OCI-LY1 (cell line): ENCODE results near the gene TMEM184A.

Experiments
- H2AFZ ChIP-seq: fragments of 200-600 bp; sonication (generic), shearing (Covaris generic); 2 replicates; pipeline ENCODE4 v1.6.0; 2014; ENCODE audit warnings: antibody characterized with exemption, mild to moderate bottlenecking, low read length
- H3F3A ChIP-seq: fragments of 200-600 bp; sonication (generic), shearing (Covaris generic); 2 replicates; pipeline ENCODE4 v1.6.0; 2014; ENCODE audit warnings: mild to moderate bottlenecking, antibody characterized with exemption, low read length, moderate library complexity; ENCODE audit not compliant: insufficient read depth
- H3K27ac ChIP-seq: fragments of 200-600 bp; sonication (generic); 2 replicates; pipeline ENCODE4 v1.5.1; 2014; ENCODE audit warnings: low read length, mixed run types, mild to moderate bottlenecking, low read depth; ENCODE audit not compliant: poor library complexity, severe bottlenecking
- H3K27me3 ChIP-seq: fragments of 200-600 bp; sonication (generic); 2 replicates; pipeline ENCODE4 v1.6.0; 2014; ENCODE audit warnings: antibody characterized with exemption, mild to moderate bottlenecking, low read length, moderate library complexity; ENCODE audit not compliant: insufficient read depth
- H3K36me3 ChIP-seq: fragments of 200-600 bp; sonication (generic); 2 replicates; pipeline ENCODE4 v1.6.1; 2014; ENCODE audit warnings: mild to moderate bottlenecking, antibody characterized with exemption, low read length, moderate library complexity, mixed read lengths; ENCODE audit not compliant: insufficient read depth
- H3K4me1 ChIP-seq: fragments of 200-600 bp; sonication (generic); 2 replicates; pipeline ENCODE4 v1.5.1; 2014; ENCODE audit warnings: mild to moderate bottlenecking, low read length, moderate library complexity; ENCODE audit not compliant: insufficient read depth, severe bottlenecking
- H3K4me2 ChIP-seq: fragments of 200-600 bp; sonication (generic), shearing (Covaris generic); 2 replicates; pipeline ENCODE4 v1.6.1; 2014; ENCODE audit warnings: low read length
- H3K4me3 ChIP-seq: fragments of 200-600 bp; sonication (generic); 2 replicates; pipeline ENCODE4 v1.5.1; 2014; ENCODE audit warnings: low read length, low read depth, mild to moderate bottlenecking, mixed read lengths; ENCODE audit not compliant: poor library complexity, severe bottlenecking
- H3K79me2 ChIP-seq: fragments of 200-600 bp; shearing (Covaris generic); 2 replicates; pipeline ENCODE4 v1.6.1; 2016; ENCODE audit warnings: mixed run types, low read length, mixed read lengths; ENCODE audit not compliant: insufficient read depth
- H3K9ac ChIP-seq: fragments of 200-600 bp; sonication (generic), shearing (Covaris generic); 2 replicates; pipeline ENCODE4 v1.6.1; 2014; ENCODE audit warnings: mild to moderate bottlenecking, low read length, mixed read lengths
- H3K9me2 ChIP-seq: fragments of 200-600 bp; sonication (generic), shearing (Covaris generic); 2 replicates; pipeline ENCODE4 v1.6.1; 2014; ENCODE audit warnings: low read depth, mild to moderate bottlenecking, low read length, mixed read lengths
- H3K9me3 ChIP-seq: fragments of 200-600 bp; shearing (Covaris generic); 2 replicates; pipeline ENCODE4 v1.6.1; 2014; ENCODE audit warnings: low read length, mixed read lengths
- H4K20me1 ChIP-seq: fragments of 200-600 bp; sonication (generic), shearing (Covaris generic); 2 replicates; pipeline ENCODE4 v1.6.0; 2016; ENCODE audit warnings: mild to moderate bottlenecking, low read length; ENCODE audit not compliant: insufficient read depth
- EZH2 ChIP-seq: fragments of 200-600 bp; sonication (generic), shearing (Covaris generic); IDR thresholded peaks from 2 replicates; pipeline ENCODE4 v1.8.0; 2017; ENCODE audit warnings: borderline replicate concordance, mixed run types, mild to moderate bottlenecking, antibody characterized with exemption, low read length, moderate library complexity, mixed read lengths
- TF ChIP-seq, protein P1 (sequence below): fragments of 200-600 bp; sonication (generic), shearing (Covaris generic); IDR thresholded peaks from 2 replicates; pipeline ENCODE4 v1.5.1; 2017; ENCODE audit warnings: mild to moderate bottlenecking, antibody characterized with exemption, low read length, moderate library complexity, mixed read lengths

The TMEM184A gene

GRCh38 chr7:1513657-1514095 is 42.3 kb downstream of the TMEM184A start:
- H3K27ac ChIP-seq, result no peak overlapping the region
- no peaks in the 10 kb centered on the region for H3K9me3 ChIP-seq
- H3F3A ChIP-seq, result no peaks in the 10 kb centered on the region
- H3K9me2 ChIP-seq, result no peaks in the 10 kb centered on the region
- no peak for TF ChIP-seq EZH2
- TF ChIP-seq, protein P1, sequence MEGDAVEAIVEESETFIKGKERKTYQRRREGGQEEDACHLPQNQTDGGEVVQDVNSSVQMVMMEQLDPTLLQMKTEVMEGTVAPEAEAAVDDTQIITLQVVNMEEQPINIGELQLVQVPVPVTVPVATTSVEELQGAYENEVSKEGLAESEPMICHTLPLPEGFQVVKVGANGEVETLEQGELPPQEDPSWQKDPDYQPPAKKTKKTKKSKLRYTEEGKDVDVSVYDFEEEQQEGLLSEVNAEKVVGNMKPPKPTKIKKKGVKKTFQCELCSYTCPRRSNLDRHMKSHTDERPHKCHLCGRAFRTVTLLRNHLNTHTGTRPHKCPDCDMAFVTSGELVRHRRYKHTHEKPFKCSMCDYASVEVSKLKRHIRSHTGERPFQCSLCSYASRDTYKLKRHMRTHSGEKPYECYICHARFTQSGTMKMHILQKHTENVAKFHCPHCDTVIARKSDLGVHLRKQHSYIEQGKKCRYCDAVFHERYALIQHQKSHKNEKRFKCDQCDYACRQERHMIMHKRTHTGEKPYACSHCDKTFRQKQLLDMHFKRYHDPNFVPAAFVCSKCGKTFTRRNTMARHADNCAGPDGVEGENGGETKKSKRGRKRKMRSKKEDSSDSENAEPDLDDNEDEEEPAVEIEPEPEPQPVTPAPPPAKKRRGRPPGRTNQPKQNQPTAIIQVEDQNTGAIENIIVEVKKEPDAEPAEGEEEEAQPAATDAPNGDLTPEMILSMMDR, result no peak
- peaks cover 39% of the 10 kb centered on the region for H3K4me1 ChIP-seq
- peaks cover 4% of the 10 kb centered on the region; the same call in 1 of the 2 replicates for H3K27me3 ChIP-seq
- H3K79me2 ChIP-seq, result no peaks in the 10 kb centered on the region
- H3K9ac ChIP-seq, result no peak overlapping the region
- H4K20me1 ChIP-seq, result no peaks in the 10 kb centered on the region
- no peak overlapping the region for H3K4me2 ChIP-seq
- H3K4me3 ChIP-seq, result no peak overlapping the region
- no peaks in the 10 kb centered on the region; the same call in 1 of the 2 replicates for H3K36me3 ChIP-seq
- no peak overlapping the region for H2AFZ ChIP-seq

DNA sequence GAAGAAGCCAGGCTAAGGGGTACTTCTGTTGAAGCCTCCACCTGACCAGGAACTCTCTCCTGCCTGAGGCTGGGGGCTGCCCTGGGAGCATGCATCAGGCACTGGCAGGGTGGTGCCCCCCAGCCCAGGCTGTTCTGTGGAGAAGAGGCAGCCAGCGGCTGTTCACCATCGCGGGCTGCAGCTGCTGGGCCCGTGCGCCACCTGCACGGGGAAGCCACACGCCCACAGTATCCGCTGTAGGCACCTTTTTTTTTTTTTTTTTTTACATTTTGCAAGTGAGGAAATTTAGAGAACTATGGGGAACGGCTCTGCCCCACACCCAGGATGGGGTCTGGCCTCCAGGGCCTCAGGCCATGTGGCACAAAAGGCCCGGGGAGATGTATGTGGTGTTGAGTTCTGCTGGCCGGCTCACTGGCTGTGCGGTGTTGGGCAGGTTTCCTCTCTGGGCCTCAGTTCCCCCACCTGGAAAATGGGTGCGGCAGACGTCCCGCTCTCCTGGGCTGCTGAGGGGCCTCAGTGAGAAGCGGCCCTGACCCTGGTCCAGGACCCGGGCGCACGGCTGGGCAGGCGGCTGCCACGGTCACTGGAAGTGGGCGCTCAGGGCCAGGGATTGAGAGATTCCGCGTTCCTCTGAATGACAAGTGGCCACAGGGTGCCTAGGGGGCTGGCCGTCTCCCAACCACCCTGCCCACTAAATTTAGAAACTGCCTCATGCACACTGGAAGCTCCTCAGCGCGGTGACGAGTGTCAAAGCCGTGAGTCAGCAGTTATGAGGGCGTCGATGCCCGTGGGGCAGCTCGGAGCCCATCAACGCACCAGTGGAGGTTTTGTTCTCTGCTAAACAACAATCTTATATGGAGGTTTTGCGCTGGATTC is 43.0 kb downstream of the TMEM184A start:
- no peaks in the 10 kb centered on the region for H3K36me3 ChIP-seq
- H3F3A ChIP-seq, result peaks cover 5% of the 10 kb centered on the region
- H3K79me2 ChIP-seq, result no peaks in the 10 kb centered on the region
- no peaks in the 10 kb centered on the region for H4K20me1 ChIP-seq
- H3K27ac ChIP-seq, result peak overlapping the region; percentile 96
- no peak overlapping the region for H3K9ac ChIP-seq
- peaks cover 46% of the 10 kb centered on the region for H3K4me1 ChIP-seq
- H3K4me3 ChIP-seq, result no peak overlapping the region
- TF ChIP-seq, protein P1, result no peak
- no peaks in the 10 kb centered on the region for H3K9me3 ChIP-seq
- H2AFZ ChIP-seq, result no peak overlapping the region
- H3K9me2 ChIP-seq, result no peaks in the 10 kb centered on the region
- H3K27me3 ChIP-seq, result peaks cover 4% of the 10 kb centered on the region; the same call in 1 of the 2 replicates
- H3K4me2 ChIP-seq, result no peak overlapping the region

- Histone ChIP-seq H3K27ac (peak overlapping the region; percentile 96), H3K27me3 (peaks cover 3% of the 10 kb centered on the region; the same call in 1 of the 2 replicates), H2AFZ (no peak overlapping the region), H3K4me1 (peaks cover 57% of the 10 kb centered on the region), H3F3A (peaks cover 5% of the 10 kb centered on the region), H3K9me2 (no peaks in the 10 kb centered on the region), H3K9me3 (no peaks in the 10 kb centered on the region), H3K4me2 (peak overlapping the region; percentile 24), H3K4me3 (no peak overlapping the region), H4K20me1 (no peaks in the 10 kb centered on the region), H3K79me2 (no peaks in the 10 kb centered on the region), H3K36me3 (no peaks in the 10 kb centered on the region), H3K9ac (peak overlapping the region; percentile 44)
- TF ChIP-seq, protein P1, result no peak
- TF ChIP-seq EZH2, result no peak
Measured at GRCh38 chr7:1511444-1512422, 44.3 kb downstream of the TMEM184A start.
